AG09319 (cell line): ENCODE data around the gene UBN1.

ENCODE experiments used
- DNase-seq: peaks from one replicate; pipeline ENCODE4 v3.0.0-alpha.2; 2010; ENCODE audit warnings: low read depth; ENCODE audit errors: extremely low read depth
- TF ChIP-seq, protein P1 (sequence below): IDR thresholded peaks from 2 replicates; pipeline ENCODE4 v1.5.1; 2011; ENCODE audit warnings: low read depth, mild to moderate bottlenecking, inconsistent platforms, low read length, moderate library complexity

The UBN1 gene

DNA sequence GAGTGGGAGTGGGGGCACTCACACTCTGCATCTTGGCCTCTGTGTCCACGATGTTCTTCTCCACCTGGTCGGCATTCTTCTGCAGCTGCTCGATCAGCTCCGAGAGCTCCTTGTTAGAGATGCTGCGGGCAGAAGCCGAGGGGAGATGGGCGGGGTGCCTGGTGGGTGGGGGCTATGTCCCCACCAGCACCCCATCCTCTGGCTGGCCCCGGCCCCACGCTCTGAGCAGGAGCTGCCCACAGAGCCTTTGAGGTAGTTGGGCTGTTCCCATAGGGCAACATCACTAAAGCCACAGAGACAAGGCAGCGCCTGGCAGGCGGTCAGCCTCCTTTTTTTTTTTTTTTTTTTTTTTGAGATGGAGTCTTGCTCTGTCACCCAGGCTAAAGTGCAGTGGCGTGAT, 63.5 kb downstream of the UBN1 start:
- TF ChIP-seq, protein P1, sequence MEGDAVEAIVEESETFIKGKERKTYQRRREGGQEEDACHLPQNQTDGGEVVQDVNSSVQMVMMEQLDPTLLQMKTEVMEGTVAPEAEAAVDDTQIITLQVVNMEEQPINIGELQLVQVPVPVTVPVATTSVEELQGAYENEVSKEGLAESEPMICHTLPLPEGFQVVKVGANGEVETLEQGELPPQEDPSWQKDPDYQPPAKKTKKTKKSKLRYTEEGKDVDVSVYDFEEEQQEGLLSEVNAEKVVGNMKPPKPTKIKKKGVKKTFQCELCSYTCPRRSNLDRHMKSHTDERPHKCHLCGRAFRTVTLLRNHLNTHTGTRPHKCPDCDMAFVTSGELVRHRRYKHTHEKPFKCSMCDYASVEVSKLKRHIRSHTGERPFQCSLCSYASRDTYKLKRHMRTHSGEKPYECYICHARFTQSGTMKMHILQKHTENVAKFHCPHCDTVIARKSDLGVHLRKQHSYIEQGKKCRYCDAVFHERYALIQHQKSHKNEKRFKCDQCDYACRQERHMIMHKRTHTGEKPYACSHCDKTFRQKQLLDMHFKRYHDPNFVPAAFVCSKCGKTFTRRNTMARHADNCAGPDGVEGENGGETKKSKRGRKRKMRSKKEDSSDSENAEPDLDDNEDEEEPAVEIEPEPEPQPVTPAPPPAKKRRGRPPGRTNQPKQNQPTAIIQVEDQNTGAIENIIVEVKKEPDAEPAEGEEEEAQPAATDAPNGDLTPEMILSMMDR: no peak
- no peak for DNase-seq

DNA sequence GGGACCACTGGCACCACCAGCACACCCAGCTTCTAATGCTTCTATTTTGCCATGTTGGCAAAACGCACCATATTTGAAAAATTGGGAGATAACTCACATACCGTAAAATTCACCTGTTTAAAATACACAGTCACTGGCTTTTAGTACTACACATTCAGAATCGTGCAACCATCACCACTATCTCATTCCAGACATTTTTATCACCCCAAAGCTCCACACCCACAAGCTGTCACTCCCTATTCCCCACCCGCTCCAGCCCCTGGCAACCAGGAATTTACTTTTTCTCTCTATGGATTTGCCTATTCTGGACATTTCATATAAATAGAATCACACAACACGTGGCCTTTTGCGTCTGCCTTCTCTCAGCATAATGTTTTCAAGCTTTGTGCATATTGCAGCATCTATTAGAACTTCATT, 64.7 kb downstream of the UBN1 start:
- DNase-seq: peak; percentile 31
- TF ChIP-seq, protein P1: no peak

DNA sequence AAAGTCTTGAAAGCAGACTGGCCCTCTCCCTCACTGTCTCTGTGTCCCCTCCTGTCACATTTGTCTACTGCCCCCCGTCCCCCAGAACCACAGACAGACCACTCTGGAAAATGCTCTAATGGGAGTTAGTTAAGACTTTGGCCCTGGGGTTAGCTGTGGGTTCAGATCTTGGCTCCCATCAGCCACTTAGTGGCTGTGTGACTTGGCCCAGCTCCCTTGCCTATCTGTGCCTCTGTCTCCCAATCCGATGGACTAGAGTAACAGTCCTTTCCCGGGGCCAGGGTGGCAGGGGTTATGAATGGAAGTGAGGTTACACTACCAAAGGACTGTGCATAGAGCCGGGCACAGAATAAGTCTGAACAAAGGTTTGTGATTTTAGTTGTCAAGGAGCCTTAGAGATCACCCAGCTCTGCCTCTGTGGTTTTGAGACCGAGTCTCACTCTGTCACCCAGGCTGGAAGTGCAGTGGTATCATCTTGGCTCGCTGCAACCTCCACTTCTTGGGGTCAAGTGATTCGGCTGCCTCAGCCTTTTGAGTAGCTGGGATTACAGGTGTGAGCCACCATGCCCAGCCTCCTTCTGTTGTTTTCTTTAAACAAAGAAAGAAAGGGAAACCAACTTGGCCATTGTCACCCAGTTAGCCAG, 66.0 kb downstream of the UBN1 start:
- TF ChIP-seq, protein P1: no peak
- DNase-seq: no peak

DNA sequence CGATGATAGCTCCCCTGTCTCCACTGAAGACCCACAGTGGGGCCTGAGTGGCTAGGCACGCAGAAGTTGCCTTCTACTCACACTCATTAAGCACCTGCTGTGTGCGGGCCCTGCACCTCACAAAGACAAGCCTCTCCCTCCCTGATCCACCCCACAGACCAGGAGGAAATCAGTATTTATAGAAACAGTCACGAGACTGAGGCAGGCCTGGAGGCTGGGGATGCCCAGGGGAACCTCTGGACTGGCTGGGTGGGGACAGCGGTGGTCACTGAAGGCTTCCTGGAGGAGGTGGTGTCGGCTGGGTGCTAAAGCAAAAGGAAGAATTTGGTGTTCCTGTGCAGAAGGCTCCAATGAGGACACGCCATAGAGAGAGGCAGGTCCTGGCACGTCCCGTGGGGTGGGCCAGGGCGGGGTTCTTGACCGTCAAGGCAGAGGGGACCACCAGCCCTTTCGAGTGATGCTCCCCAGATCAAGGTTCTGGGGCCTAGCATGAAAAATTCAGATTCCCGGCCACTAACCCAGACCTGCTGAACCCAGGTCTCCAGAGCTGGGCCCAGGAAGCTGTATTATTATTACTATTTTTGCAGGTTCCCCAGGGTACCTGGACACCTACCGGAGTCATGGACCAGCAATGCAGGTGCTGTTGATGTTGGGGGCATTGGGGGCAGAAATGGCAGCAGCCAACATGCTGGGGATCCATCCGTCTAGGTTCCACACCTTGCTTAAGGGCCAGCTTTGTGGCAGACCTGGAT, 66.7 kb downstream of the UBN1 start:
- TF ChIP-seq, protein P1: no peak
- DNase-seq: no peak

DNA sequence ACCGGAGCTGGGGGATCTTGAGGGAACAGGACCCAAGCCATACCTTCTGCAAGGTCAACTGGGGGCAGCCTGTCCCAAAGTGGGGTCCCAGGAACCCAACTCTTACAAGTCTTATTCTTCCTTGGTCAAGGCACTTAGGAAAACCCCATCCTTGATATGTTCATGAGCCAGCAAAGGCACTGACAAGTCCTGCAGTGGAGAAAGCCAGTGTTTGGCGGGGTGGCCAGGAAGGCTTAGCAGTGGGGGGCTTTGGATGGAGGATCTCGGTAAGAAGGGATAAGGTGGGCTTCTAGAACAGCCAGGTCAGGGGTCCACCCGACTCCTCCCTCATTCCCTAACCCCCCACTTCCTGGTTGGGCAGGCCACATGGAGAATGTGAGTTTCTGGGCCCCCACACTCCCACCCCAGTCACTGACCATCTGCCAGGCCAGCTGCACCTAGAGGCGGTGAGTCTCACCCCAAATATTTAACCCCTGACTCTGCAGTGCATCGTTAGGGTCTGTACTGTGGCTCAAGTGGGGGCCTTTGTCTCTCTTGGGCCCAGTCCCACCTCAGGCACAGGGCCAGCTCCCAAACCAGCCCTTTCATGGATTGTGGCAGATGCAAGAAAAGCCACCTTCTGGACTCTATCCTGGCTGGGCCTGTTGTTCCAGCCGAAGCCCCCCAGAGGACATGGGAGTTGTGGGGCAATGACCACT, 67.4 kb downstream of the UBN1 start:
- TF ChIP-seq, protein P1: no peak
- DNase-seq: no peak

DNA sequence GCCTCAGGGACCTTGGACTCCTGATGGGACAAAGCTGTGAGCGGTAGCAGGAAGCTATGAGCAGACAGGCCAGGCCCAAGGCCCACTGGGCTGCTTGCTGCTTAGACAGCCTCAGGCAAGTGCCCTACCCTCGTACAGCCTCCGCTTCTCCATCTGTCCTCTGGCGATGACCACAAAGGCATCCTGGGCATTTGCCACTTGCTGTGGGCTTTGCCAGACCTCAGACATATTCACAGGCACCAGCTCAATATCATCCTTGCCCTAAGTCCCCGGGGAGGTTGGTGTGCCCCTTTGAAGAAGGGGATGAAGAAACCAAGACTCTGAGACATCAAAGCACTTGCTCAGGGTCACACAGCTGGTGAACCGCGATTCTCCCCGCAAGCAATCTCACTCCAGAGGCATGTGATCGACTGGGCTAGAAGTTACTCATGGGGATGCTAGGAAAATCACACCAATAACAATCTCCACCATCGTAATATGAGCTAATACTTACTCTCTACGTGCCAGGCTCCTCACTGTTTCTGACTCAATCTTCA, 68.0 kb downstream of the UBN1 start:
- DNase-seq: peak; percentile 75
- TF ChIP-seq, protein P1: no peak

DNA sequence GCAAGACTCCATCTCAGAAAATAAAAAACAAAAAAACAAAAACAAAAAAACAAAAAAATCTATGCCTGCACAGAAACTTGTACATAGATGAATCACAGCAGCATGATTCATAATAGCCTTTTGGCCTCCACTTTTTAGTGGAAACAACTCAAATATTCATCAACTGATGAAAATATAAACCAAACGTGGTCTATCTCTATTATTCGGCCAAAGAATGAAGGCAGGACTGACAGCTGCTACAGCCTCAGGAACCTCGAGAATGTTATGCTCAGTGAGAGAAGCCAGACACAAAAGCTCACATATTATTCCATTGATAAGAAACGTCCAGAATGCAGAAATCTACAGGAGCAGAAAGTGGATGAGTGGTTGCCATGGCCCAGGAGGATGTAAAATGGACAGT, 69.8 kb downstream of the UBN1 start:
- DNase-seq: peak; percentile 16
- TF ChIP-seq, protein P1: no peak
